ENCODE measurements around the gene RAB40C.

- TF ChIP-seq ESRRA (IDR thresholded peaks at IDR 0.05; ENCODE audit: borderline replicate concordance, low read length) (no peak), POLR2AphosphoS2 (conservative IDR thresholded peaks at IDR 0.05; ENCODE audit: low read length) (no peak), REST (IDR thresholded peaks at IDR 0.05) (no peak), NFE2L2 (conservative IDR thresholded peaks at IDR 0.05; ENCODE audit: low read length) (no peak), CTCF (IDR thresholded peaks at IDR 0.05) (no peak)
These were observed 29.6 kb upstream of the RAB40C start, which contains the start of gene PRR35 for GRCh38 chr16:560204-560700.

Data from A549 (cell line).